22Rv1 (cell line): ENCODE results near the gene DDC.

ENCODE experiments used
- H3K27ac ChIP-seq: fragments of 450-650 bp; 2 replicates; pipeline ENCODE4 v1.5.1; 2017
- CTCF ChIP-seq: fragments of 450-650 bp; IDR thresholded peaks from 2 replicates; pipeline ENCODE4 v1.5.1; 2017; ENCODE audit warnings: mild to moderate bottlenecking
- ZFX ChIP-seq: fragments of 450-650 bp; IDR thresholded peaks from 2 replicates; pipeline ENCODE4 v1.6.1; 2017; ENCODE audit warnings: antibody characterized with exemption, borderline replicate concordance

The DDC gene

GRCh38 chr7:50497968-50498367 is 67.2 kb downstream of the DDC start:
- TF ChIP-seq CTCF (no peak), ZFX (no peak)
- no peak overlapping the region for H3K27ac ChIP-seq

- TF ChIP-seq ZFX, result no peak
- TF ChIP-seq CTCF, result no peak
Measured at GRCh38 chr7:50497068-50497642, 68.0 kb downstream of the DDC start.

GRCh38 chr7:50496569-50496968 is 68.6 kb downstream of the DDC start:
- TF ChIP-seq CTCF, result no peak
- no peak for TF ChIP-seq ZFX
- no peak overlapping the region for H3K27ac ChIP-seq

More at GRCh38 chr7:50497068-50497642, 68.0 kb downstream of the DDC start:
- H3K27ac ChIP-seq, result no peak overlapping the region

GRCh38 chr7:50495746-50496145 is 69.5 kb downstream of the DDC start:
- no peak overlapping the region for H3K27ac ChIP-seq
- TF ChIP-seq CTCF (no peak), ZFX (no peak)

GRCh38 chr7:50492770-50493519 is 72.3 kb downstream of the DDC start:
- TF ChIP-seq CTCF, result no peak
- no peak for TF ChIP-seq ZFX
- no peak overlapping the region for H3K27ac ChIP-seq

- no peak for TF ChIP-seq CTCF
- no peak for TF ChIP-seq ZFX
- no peak overlapping the region for H3K27ac ChIP-seq
Measured at GRCh38 chr7:50491943-50492342, 73.3 kb downstream of the DDC start.

GRCh38 chr7:50491209-50491608 is 74.0 kb downstream of the DDC start:
- no peak overlapping the region for H3K27ac ChIP-seq
- TF ChIP-seq ZFX, result no peak
- no peak for TF ChIP-seq CTCF
